PFSK-1 (cell line): Measurements from ENCODE around the gene ARHGAP30.

ENCODE experiments used
- FOXP2 ChIP-seq: optimal IDR thresholded peaks from 2 replicates; pipeline ENCODE3; 2011; ENCODE audit warnings: borderline replicate concordance, control low read depth, inconsistent platforms; ENCODE audit not compliant: insufficient read depth; ENCODE audit errors: extremely low read length, extremely low read depth
- POLR2AphosphoS5 ChIP-seq: IDR thresholded peaks from 2 replicates; pipeline ENCODE4 v1.6.1; 2012; ENCODE audit warnings: low read depth, mild to moderate bottlenecking, control low read depth, low read length, moderate library complexity
- SIN3A ChIP-seq: IDR thresholded peaks from 2 replicates; pipeline ENCODE4 v1.6.1; 2012; ENCODE audit warnings: mild to moderate bottlenecking, low read length, moderate library complexity, borderline replicate concordance; ENCODE audit not compliant: insufficient read depth
- TAF1 ChIP-seq: IDR thresholded peaks from 2 replicates; pipeline ENCODE4 v1.6.1; 2012; ENCODE audit warnings: low read length, control low read depth, borderline replicate concordance; ENCODE audit not compliant: insufficient read depth
- TF ChIP-seq, protein P1 (sequence below), 2 experiments: IDR thresholded peaks; 2 replicates each; pipeline versions ENCODE4 v1.6.1 to v1.8.0; 2011 to 2012; ENCODE audit warnings: low read depth in 2 of 2, low read length in 2 of 2, control low read depth in 1 of 2, inconsistent platforms in 1 of 2, mild to moderate bottlenecking in 1 of 2, moderate library complexity in 1 of 2; ENCODE audit not compliant: insufficient read depth in 1 of 2

Gene ARHGAP30

GRCh38 chr1:161019751-161020495, 49.8 kb downstream of the ARHGAP30 start:
- TF ChIP-seq FOXP2 (no peak), TAF1 (no peak), POLR2AphosphoS5 (no peak), SIN3A (no peak)
- TF ChIP-seq, protein P1, sequence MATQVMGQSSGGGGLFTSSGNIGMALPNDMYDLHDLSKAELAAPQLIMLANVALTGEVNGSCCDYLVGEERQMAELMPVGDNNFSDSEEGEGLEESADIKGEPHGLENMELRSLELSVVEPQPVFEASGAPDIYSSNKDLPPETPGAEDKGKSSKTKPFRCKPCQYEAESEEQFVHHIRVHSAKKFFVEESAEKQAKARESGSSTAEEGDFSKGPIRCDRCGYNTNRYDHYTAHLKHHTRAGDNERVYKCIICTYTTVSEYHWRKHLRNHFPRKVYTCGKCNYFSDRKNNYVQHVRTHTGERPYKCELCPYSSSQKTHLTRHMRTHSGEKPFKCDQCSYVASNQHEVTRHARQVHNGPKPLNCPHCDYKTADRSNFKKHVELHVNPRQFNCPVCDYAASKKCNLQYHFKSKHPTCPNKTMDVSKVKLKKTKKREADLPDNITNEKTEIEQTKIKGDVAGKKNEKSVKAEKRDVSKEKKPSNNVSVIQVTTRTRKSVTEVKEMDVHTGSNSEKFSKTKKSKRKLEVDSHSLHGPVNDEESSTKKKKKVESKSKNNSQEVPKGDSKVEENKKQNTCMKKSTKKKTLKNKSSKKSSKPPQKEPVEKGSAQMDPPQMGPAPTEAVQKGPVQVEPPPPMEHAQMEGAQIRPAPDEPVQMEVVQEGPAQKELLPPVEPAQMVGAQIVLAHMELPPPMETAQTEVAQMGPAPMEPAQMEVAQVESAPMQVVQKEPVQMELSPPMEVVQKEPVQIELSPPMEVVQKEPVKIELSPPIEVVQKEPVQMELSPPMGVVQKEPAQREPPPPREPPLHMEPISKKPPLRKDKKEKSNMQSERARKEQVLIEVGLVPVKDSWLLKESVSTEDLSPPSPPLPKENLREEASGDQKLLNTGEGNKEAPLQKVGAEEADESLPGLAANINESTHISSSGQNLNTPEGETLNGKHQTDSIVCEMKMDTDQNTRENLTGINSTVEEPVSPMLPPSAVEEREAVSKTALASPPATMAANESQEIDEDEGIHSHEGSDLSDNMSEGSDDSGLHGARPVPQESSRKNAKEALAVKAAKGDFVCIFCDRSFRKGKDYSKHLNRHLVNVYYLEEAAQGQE (IDR thresholded peaks at IDR 0.05; ENCODE audit: insufficient read depth in 1 of 2, low read depth in 2 of 2, low read length in 2 of 2), result no peak

DNA sequence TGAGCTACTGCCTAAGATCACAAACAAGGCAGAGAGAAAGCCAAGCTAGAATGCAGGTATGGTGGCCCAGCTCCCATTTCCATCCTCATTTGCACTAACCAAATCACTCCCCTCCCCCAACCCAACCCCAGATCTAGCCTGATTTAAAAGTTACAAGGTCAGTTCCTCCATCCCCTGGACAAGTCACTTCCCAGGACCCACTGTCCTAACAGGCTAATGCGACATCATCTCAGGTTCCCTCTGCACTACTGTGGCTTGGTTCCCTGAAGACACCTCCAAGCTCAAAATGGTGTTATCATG, 51.1 kb downstream of the ARHGAP30 start:
- TF ChIP-seq SIN3A (no peak), TAF1 (no peak), FOXP2 (no peak), POLR2AphosphoS5 (no peak)
- TF ChIP-seq, protein P1 (IDR thresholded peaks at IDR 0.05; ENCODE audit: insufficient read depth in 1 of 2, low read depth in 2 of 2, low read length in 2 of 2), result no peak

- TF ChIP-seq TAF1 (no peak), FOXP2 (no peak), POLR2AphosphoS5 (no peak), SIN3A (no peak)
- TF ChIP-seq, protein P1 (IDR thresholded peaks at IDR 0.05; ENCODE audit: insufficient read depth in 1 of 2, low read depth in 2 of 2, low read length in 2 of 2), result no peak
Measured at GRCh38 chr1:161017756-161018630, 51.7 kb downstream of the ARHGAP30 start.

DNA sequence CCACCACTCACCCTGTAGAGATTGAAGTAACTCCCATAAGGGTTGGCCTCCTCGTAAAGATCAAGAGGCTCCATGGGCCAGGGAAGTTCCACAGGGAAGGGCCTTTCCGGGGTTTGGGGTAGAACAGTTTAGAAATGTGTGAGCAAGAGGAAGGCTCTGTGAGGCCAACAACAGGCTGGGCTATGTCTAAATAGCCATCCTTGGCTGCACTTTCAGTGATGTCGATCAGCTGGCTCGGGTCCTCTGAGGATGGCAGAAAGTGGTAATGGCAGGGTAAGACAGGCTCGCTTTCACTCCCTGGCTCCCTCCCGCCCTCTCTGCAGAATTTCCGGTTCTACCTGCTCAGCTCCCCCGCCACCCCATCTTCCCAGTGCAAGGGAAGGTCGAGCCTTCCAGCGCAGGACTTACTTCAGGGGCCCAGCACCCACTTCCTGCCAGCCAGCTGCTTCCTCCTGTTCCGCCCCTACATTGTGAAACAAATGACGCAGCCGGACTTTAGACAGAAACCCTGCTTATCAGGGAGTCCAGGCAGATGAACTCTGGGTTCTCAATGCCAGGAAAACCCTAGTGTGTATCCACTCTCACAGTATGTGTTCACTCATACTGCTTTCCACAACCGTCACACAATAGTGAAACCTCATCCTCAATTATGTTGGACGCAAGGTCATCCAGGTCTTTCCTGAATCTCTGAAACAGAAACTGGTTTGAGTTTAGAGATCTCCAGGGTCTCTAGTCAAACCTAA, 56.0 kb downstream of the ARHGAP30 start:
- TF ChIP-seq SIN3A, result no peak
- peak; percentile 88 for TF ChIP-seq FOXP2
- TF ChIP-seq, protein P1 (IDR thresholded peaks at IDR 0.05; ENCODE audit: insufficient read depth in 1 of 2, low read depth in 2 of 2, low read length in 2 of 2), result no peak; a peak in 1 of 4 replicates
- no peak for TF ChIP-seq TAF1
